ENCODE results near the gene CDCP1.

The CDCP1 gene

DNA sequence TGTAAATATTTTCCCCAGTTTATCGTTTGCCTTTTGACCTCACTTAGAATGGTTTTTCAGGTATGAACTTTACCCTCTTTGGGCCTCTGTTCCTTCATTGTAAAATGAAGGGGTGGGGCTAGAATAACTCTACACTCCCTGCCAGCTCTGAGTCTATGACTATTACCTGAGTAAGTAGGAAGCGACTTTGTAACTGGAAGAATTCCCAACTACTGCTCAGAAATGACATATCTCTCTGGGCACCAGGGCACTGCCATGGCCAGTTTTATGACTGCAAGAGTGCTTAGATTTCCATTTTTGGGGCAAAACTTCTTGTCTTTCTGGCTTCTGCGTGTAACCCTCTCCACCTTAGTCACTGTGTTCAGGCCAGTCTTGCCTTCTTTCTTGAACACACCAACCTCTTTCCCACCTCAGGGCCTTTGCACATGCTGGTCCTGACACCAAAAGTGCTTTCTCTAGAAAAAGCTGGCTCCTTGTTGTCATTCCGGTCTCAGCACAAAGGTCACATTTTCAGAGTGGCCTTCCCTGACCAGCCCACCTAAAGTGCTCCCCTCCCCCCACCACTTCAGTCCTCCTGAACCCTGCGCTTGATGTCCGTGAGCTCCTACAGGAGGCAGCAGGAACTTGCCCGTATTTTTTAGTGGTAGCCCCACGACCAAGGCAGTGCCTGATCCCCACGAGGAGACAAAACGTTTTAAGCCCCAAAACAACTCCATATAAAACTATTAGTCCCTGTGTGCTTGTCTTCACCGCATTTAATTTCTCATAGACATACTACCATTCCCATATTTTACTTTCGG is 25.6 kb downstream of the CDCP1 start:
- TF ChIP-seq, protein P1, sequence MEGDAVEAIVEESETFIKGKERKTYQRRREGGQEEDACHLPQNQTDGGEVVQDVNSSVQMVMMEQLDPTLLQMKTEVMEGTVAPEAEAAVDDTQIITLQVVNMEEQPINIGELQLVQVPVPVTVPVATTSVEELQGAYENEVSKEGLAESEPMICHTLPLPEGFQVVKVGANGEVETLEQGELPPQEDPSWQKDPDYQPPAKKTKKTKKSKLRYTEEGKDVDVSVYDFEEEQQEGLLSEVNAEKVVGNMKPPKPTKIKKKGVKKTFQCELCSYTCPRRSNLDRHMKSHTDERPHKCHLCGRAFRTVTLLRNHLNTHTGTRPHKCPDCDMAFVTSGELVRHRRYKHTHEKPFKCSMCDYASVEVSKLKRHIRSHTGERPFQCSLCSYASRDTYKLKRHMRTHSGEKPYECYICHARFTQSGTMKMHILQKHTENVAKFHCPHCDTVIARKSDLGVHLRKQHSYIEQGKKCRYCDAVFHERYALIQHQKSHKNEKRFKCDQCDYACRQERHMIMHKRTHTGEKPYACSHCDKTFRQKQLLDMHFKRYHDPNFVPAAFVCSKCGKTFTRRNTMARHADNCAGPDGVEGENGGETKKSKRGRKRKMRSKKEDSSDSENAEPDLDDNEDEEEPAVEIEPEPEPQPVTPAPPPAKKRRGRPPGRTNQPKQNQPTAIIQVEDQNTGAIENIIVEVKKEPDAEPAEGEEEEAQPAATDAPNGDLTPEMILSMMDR (conservative IDR thresholded peaks at IDR 0.05; ENCODE audit: control insufficient read depth, insufficient read depth, low read depth, low read length): no peak
- no peak overlapping the region for H3K4me3 ChIP-seq (ENCODE audit: control insufficient read depth, low read depth, low read length)
- DNase-seq (ENCODE audit: low read depth): peak; percentile 76

DNA sequence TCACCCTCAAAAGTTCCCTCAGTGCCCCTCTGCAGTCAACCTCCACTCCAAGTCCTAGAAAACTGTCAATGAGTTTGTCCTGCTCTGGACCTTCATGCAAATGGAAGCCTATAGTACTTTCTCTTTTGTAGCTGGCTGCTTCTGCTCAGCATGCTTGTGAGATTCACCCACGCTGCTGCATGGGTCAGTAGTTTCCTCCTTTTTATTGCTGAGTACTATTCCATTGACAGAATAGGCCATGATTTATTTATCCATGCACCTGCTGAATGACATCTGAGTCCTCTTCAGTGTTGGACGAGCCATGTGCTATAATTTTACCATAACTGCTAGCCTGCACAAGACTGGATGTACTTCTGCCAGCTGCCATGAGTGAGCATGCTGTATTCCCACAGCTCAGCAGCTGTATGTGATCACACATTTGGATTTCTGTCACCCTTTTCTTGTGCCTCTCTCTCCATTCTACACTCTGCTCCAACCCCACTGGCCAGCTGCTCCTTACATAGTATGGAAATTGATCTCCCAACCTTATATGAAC is 26.3 kb downstream of the CDCP1 start:
- no peak overlapping the region for H3K4me3 ChIP-seq (ENCODE audit: control insufficient read depth, low read depth, low read length)
- TF ChIP-seq, protein P1 (conservative IDR thresholded peaks at IDR 0.05; ENCODE audit: control insufficient read depth, insufficient read depth, low read depth, low read length): no peak
- DNase-seq (ENCODE audit: low read depth): peak; percentile 41

GRCh38 chr3:45119376-45119775 is 26.8 kb downstream of the CDCP1 start:
- H3K4me3 ChIP-seq (ENCODE audit: control insufficient read depth, low read depth, low read length): no peak overlapping the region
- TF ChIP-seq, protein P1 (conservative IDR thresholded peaks at IDR 0.05; ENCODE audit: control insufficient read depth, insufficient read depth, low read depth, low read length): no peak
- no peak for DNase-seq (ENCODE audit: low read depth)

- DNase-seq (ENCODE audit: low read depth): no peak
- no peak overlapping the region for H3K4me3 ChIP-seq (ENCODE audit: control insufficient read depth, low read depth, low read length)
- TF ChIP-seq, protein P1 (conservative IDR thresholded peaks at IDR 0.05; ENCODE audit: control insufficient read depth, insufficient read depth, low read depth, low read length): no peak
Measured at GRCh38 chr3:45118615-45119071, 27.5 kb downstream of the CDCP1 start.

DNA sequence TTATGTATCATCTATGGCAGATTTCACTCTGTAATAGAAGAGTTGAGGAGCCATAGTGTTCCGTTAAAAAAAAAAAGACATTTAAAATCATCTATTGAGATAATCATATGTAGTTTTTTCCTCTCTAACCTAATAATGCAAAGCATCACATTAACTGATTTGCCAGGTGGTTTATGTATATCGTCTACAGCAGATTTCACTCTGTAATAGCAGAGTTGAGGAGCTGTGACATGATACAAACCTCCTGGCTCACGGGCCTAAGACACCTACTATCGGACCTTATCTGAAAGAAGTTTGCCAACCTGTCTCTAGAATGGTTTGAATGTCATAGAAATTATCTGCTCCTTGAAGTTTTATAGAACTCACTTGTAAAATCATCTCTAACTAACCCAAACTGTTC is 29.8 kb downstream of the CDCP1 start:
- no peak for DNase-seq (ENCODE audit: low read depth)
- no peak overlapping the region for H3K4me3 ChIP-seq (ENCODE audit: control insufficient read depth, low read depth, low read length)
- TF ChIP-seq, protein P1 (conservative IDR thresholded peaks at IDR 0.05; ENCODE audit: control insufficient read depth, insufficient read depth, low read depth, low read length): no peak

DNA sequence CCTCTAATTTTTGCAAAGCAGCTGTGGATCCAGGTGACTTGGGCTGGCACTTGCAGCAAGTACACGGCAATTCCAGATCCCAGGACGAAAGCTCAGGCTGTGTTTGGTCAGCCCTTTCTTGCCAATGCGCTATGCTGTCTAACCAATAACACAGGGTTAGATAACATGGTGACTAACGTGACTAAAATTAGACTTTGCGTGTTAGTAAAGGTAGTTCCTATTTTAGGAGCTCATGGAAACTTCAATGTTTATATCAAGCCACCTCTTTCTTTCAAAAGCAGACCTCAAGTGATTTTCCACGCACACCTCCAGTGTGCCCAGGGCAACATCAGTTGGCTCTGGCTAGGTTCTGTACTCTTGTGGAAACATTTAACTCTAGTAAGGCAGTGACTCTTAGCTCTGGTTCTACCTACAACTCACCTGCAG is 32.5 kb downstream of the CDCP1 start:
- TF ChIP-seq, protein P1 (conservative IDR thresholded peaks at IDR 0.05; ENCODE audit: control insufficient read depth, insufficient read depth, low read depth, low read length): no peak
- H3K4me3 ChIP-seq (ENCODE audit: control insufficient read depth, low read depth, low read length): no peak overlapping the region
- no peak for DNase-seq (ENCODE audit: low read depth)
